HuH-7 (cell line): Measurements from ENCODE around the gene PRKCH.

Experiments
- DNase-seq: peaks from one replicate; pipeline ENCODE4 v3.0.0; 2011; ENCODE audit warnings: low spot score

The PRKCH gene

DNA sequence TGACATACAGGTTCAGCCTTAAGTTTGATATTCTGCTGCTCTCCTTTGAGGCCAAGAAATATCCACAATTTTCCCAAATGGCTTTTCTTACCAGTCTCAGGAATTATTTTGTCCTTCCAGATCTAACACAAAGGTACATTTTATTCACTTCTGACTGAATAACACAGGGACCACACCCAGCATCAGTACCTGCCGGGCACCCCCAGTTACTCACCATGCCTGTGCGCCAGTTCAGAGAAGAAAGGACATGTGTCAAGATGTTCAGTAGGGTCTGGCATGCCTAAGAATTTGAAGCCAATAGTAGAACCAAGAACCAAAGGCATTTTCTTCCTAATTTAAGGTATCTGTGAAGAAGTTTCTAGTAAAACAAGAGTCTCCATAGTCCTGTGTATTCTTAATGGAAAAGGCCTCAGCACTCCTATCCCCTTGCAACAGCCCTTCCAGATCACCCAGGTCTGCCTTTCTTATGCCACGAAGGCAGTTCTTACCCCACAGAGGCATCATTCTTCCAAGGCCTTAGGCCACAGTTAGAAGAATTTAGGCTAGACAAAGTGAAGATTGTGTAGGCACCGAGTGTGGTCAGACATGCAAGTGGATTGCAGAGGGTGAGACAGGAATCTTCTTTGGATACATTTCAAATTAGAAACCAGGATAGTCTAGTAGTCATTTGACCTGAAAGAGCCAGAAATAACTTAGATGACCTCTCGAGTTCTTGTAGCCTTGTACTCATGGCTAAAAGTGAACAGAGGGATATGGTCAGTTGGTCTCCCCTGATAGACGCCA, 233.9 kb downstream of the PRKCH start:
- DNase-seq: no peak

DNA sequence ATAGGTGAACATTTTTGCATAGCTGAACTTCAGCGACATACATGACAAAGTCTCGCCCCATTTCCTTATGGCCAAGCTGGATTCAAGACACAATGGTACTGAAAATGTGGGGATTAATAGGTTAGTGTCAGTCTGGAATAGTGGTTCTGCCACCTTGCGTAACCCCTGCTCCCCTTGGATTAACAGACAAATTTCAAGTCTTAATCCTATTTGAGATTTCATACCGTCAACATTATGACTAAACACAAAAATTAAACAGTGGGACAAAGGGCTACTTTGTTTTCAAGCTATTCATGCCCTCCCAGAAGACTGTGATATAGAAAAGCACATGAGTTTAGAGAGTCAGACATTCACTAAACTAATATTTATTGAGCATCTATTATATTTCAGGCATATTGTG, 235.1 kb downstream of the PRKCH start:
- DNase-seq: no peak

DNA sequence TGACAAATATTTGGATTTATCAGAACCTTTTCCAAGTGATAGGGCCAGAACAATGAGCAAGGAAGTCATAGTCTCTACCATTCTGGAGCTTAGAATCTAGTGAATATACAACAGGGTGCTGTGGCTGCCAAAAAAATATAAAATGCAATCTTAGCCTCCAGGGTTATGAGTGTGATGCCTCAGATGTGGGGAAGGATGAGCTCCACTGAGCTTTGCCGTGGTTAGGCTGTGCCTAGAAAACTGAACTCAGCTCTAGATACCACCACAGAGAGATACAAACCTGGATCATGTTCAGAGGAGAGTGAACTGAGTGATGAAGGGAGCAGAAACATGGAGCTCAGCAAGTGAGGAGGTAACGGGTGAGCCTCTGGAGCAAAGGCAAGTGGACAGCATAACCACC, 235.9 kb downstream of the PRKCH start:
- no peak for DNase-seq

DNA sequence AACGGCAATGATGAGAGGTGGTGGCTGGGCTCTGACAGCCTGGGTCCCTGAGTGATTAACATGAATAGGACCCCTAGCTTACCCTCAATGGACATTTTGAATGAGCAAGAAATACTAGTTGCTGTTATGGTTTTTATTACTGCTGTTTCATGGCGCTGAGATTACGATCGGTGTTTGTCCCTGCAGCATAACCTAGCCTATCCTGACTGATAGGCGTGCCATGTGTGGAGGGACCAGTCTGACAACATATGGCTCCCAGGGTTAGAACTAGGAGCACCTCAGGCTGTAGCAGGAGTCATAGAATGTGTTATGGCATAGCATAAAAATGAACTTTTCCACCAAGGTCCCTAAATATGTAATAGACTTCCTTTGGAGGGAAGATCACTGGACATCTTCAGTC, 236.5 kb downstream of the PRKCH start:
- DNase-seq: no peak

DNA sequence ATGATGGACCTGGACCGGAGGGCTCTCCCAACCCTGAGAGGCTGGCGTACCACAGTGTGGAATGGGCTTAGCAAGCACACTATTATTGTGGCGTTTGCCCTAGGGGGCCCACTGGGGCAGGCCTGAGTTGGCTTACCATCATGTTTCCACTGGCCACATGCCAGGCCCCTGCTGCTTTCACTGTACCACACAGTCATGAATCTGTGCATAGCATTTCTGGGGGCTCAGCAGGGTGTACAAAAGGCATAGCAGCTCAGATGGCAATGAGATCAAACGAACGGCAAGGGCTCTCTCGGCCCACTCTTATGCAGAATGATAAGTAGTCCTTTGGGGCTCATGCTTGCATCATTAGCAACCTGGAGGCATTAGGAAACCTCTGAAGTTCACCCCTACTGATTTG, 236.9 kb downstream of the PRKCH start:
- DNase-seq: no peak

DNA sequence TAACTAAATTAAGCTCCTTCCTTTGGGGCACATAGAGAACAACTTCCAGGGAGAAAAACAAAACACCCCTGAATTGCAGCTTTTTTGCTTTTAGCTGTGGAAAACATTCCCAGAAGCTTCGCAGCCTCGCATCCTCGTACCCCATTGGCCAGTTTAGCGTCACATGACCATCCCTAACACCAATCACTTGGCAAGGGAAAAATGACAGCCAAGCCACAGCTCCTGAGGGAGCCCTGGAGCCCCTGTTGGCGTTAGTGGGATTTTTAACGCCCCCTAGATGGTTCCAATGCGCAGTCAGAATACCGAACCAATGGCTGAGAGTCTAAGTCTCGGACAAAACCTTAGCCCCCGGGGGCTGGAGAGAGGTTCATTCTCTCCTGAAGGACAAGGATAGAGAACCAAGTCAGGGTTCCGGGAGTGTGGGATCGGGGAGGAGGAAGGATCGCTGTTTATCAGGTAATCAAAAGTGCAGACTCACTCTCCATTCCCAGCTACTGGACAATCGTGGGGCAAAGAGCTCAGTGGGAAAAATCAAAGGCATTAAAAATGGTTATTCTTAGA, 238.3 kb downstream of the PRKCH start:
- peak; percentile 83 for DNase-seq

GRCh38 chr14:61560323-61560722, 238.9 kb downstream of the PRKCH start:
- no peak for DNase-seq

GRCh38 chr14:61561104-61561503, 239.7 kb downstream of the PRKCH start:
- no peak for DNase-seq

DNA sequence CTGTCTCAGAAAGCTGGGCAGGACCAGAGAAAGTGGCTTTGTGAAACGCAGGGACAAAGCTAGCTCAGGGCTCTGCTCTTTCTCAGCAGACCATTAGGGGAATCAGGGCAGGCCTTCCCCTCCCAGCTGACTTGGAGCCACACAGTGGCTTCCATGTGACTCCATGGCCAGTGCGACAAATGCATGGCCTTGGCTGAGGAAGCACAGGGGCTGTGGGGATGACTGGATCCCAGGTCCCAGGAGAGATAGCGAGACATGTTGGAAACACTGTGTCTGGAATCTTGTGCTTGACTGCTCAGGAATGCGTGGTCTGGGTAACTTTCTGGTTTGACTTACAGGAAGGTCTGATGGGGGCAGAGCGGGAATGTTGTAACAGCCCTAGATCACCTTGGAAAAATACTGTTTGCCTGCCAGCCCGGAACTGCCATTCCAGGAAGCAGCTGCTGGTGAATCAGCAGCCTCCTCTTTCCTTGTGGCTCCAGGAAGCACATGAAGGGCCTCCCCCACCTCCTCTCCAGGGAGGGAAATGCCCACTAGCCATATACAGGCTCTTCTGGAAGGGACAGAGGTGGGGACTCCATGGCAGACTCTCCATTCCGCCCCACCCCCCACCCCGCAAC, 240.4 kb downstream of the PRKCH start:
- DNase-seq: peak; percentile 73

DNA sequence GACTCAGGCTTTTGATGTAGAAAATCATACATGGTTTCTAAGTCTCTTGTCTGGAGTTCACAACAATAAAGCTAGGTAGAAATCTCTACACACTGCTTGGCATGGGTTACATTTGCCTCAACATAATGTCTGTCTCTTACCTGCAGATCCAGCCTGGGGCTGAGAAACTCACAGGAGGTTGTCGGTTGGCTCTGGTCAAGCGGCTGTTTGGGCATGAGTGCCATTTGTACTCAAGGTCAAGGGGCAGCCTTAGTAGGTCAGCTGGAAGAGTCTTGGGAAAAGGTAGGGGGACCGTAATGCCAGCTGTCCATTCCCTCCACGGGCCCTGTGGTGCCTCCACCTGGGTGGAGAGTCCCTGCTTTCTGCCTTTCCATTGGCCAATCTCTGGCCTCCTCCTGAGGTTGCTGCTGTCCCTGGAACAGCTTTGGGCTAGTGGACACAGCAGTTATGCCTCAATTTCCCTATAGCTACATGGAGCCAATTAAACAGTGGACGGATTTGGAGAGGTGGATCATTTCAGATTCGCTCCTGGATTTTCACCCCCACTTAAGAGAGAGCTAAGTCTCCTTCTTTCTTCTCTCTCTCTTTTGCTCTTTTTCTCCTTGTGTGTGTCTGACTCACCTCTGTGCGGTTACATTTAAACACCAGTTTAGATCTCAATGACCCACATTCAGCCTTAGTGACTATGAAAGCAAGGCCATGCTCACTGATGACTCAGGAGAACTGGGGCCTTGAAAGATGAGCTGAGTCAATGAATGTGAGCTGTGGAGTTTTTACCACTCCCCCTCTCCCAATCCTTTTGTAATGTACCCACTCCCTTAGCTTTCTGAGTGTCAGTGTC, 241.2 kb downstream of the PRKCH start:
- DNase-seq: no peak

DNA sequence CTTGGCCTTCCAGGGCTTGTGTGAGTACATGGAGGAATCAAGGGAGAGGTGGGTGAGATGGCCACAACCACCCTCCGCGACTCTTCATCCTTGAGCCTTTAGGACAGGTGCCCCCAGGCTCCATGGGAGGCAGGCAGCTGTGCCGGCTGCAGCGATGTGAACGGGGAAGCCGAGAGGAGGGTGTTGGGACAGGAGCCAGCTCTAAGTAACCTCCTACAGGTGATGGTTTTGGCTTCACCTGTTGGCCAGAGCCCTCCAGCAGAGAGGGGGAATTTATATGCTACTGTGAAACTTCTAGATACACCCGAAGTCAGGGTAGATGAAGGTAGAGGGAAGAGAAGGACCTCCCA, 241.8 kb downstream of the PRKCH start:
- no peak for DNase-seq

GRCh38 chr14:61563880-61564617, 242.7 kb downstream of the PRKCH start:
- no peak for DNase-seq

DNA sequence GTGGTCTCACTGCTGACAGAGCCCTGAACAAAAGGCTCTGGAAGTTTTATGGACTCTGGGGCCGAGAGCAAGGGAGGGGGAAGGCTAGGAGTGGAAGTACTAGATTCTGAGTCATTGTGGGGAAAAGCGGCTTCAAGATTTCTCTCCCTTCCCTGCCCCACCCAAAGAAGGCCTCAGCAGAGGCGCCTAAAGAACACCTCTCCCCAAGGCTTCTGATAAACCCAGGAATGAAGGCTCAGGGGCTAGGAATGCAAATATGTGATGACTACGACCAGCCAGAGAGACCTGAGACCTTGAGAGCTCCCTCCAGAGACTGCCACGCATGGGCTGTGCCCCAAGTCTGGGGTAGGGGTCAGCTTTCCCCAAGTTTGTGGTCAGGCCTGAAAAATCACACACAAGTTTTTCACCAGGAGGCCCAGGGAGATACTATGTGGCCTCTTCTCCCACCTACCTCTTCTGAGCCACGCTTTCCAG, 243.3 kb downstream of the PRKCH start:
- no peak for DNase-seq

DNA sequence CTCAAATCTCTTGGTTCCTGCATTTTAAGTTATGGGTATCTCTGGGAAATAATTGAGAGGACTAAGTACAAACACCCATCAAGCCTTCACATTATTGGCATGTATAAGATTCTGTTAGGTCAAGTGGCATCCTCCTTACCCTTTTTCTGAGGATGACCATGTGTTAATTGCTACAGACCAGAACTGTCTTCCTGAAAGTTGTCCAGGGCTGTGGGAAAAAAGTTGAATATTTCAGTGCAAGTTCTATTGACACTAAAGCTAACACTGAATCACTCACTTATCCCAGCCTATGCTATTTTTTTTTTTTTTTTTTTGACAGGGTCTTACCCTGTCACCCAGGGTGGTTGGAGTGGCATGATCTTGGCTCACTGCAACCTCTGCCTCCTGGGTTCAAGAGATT, 243.8 kb downstream of the PRKCH start:
- no peak for DNase-seq

DNA sequence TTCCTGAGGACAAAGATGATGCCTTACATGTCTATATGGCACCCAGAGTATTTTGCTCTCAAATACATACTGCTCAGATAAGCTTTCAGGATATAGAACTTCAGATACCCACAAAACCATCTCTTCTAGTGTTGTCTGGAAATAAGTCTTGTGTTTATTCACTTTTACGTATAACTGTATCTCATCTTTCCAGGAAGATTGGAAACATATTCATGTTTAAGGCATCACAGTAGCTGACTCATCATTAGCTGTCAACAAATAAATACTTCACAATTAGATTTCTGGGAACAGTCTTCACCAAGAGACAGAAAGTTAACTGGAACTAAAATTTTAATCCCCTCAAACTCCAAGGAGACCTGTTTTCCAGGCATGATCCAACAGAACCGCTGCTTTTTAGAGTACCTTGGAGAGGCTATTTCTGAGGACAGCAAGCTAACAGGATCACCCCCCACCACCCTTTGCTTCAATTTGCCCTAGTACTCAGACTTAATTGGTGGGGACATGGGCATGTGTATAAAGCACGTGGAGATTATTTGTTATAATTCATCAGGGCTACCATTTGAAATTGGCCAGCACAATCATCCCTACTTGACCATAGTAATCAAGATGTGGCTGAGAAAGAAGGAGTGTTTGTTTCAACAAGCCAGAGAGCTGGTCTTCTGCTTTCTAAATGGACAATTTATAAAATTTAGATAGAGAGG, 244.6 kb downstream of the PRKCH start:
- DNase-seq: no peak

DNA sequence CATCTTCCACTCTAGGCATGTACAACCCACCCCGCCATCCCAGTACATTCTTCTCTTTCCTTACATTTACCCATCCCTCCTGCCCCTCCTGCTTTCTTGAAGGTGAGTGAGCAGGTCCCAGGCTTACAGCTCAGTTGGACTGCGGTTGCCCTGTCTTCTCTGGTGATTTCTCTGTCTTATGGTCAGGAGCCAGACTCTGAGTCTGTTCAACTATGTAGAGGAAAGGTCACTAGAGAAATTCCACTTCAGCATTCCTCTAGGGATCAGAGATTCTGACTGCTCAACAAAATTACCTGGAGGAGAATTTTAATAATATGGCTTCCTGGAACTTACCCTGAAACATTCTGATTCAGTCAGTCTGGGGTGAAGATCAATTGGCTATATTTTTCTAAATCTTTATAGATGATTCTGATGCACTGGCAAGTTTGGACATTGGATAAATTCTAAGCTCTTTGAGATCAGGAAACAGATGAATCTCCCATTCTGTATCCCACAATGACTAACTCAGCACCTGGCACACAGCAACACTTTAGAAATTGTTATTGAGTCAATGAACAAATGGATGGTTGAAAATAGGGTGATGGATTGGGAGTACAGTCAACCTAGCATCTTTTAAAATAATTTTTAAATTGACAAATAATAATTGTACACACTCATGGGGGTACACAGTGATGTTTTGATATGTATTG, 245.3 kb downstream of the PRKCH start:
- DNase-seq: no peak

DNA sequence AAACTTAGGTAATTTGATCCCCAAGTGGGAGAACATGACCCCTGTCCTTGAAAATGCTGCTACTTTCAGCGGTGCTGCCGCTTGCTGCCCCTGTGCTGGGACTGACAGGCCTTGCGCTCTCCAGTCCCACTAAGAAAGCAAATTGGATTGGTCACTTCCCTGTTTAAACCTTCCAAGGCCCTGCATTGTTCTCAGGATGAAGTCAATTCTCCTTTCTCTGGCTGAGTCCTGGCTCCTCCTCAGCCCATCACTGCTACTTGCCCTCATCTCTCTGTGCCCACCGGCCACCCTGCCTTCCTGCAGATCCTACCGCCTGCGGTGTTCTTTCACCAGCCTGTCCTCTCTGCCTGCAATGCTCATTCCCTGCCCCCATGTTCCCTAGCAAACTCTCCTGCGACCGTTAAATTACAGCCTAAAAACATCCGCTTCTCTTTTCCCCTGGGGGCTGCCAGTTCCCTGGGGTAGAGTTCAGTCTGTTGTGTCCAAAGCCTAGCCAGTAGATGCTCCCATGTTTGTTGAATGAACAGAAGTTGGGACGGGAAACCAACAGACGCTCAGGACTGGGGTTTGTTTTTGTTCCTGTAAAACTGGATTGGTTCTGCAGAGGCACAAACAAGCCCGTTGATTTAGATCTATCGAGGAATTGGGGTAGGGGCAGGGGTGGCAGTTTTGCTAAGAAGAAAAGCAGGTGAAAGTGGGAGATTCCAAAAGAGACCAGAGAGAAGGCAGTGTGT, 246.6 kb downstream of the PRKCH start:
- DNase-seq: no peak

- no peak for DNase-seq
These were observed 247.2 kb downstream of the PRKCH start for GRCh38 chr14:61568572-61569011.

- DNase-seq: no peak
These were observed 247.9 kb downstream of the PRKCH start for GRCh38 chr14:61569308-61569707.
